ENCODE measurements around the gene LRRK1.

GRCh38 chr15:101010781-101011180 lies 91.6 kb downstream of the LRRK1 start:
- TF ChIP-seq CTCF (conservative IDR thresholded peaks at IDR 0.05; ENCODE audit: low read depth in 2 of 2) (no peak), POLR2AphosphoS5 (IDR thresholded peaks at IDR 0.05; ENCODE audit: low read depth) (no peak), REST (IDR thresholded peaks at IDR 0.05; ENCODE audit: unreplicated experiment) (no peak), EZH2 (IDR thresholded peaks at IDR 0.05; ENCODE audit: low read depth, unreplicated experiment) (no peak), EZH2phosphoT487 (IDR thresholded peaks at IDR 0.05; ENCODE audit: unreplicated experiment) (no peak), JUNB (IDR thresholded peaks at IDR 0.05; ENCODE audit: unreplicated experiment) (no peak), CREB1 (CRISPR knock-in tag; IDR thresholded peaks at IDR 0.05; ENCODE audit: low read depth) (no peak)

Measured in GM23338 (cell line).